ENCODE measurements around the gene TSPAN32. TPM values are rescaled to one million over a fixed set of nuclear protein-coding genes. Genes with fewer than 3 reads are reported as not detected.

The TSPAN32 gene
- total and polyA plus RNA-seq, 10 of the 15 experiments (the other 5 are each of a cell fraction or from before 2014, with no cell fraction given): 0.08 TPM; not detected in 9

GRCh38 chr11:2303627-2304505, 2.1 kb downstream of the TSPAN32 start:
- no peak overlapping the region for H3K4me3 ChIP-seq
- no peak for FAIRE-seq
- POLR2A ChIA-PET: no interaction called here

More at GRCh38 chr11:2303627-2304505, 2.1 kb downstream of the TSPAN32 start:
- Histone ChIP-seq H3K9me3 (replicated peaks; ENCODE audit: control insufficient read depth, insufficient read depth, low read length) (no peaks in the 10 kb centered on the region), H3K79me2 (ENCODE audit: control insufficient read depth, insufficient read depth, low read length) (no peaks in the 10 kb centered on the region), H3K27ac (ENCODE audit: control insufficient read depth, insufficient read depth) (no peak overlapping the region), H3K4me1 (ENCODE audit: control insufficient read depth, insufficient read depth, low read length) (no peaks in the 10 kb centered on the region), H2AFZ (ENCODE audit: control insufficient read depth, low read depth, low read length) (no peak overlapping the region), H4K20me1 (ENCODE audit: control insufficient read depth, insufficient read depth) (no peaks in the 10 kb centered on the region), H3K27me3 (replicated peaks in 1 of 2; ENCODE audit: control insufficient read depth in 2 of 2, insufficient read depth in 2 of 2, low read length in 1 of 2) (no peaks in the 10 kb centered on the region; a peak in 1 of 4 replicates), H3K36me3 (ENCODE audit: control insufficient read depth in 2 of 2, insufficient read depth in 2 of 2, low read length in 1 of 2) (no peaks in the 10 kb centered on the region), H3K4me2 (ENCODE audit: control insufficient read depth, insufficient read depth) (no peak overlapping the region), H3K9ac (ENCODE audit: control insufficient read depth, insufficient read depth, low read length) (no peak overlapping the region)
- WGBS (ENCODE audit: insufficient coverage, insufficient replicate concordance, low lambda C conversion rate, missing lambda C conversion rate): 9% methylated on average over 15 of the region's 15 CpGs
- no TSS peak for BruUV-seq (replicated peaks)
- ChIA-PET SMC1A (ENCODE audit: uncharacterized antibody, unreplicated experiment) (interaction anchor here (1.2 to 3.9 kb wide), 3 partner anchors 19 to 116 kb away, joined by 5 to 60 read pairs (median 16); partner anchors contain the start of gene TSSC4), RAD21 (ENCODE audit: unreplicated experiment) (interaction anchor here (1.1 to 7.3 kb wide), 7 partner anchors 77 to 584 kb away, joined by 3 to 187 read pairs (median 6); partner anchors contain the start of gene TSSC4), CTCF (interaction anchor here (0.6 to 11.0 kb wide), 9 partner anchors 55 to 229 kb away, joined by 3 to 271 read pairs (median 8); partner anchors contain the start of gene TSSC4)
- DNase-seq (ENCODE audit: low read depth, low spot score): no peak
- intact Hi-C loops (cut with micrococcal nuclease; ENCODE audit: unreplicated experiment): loop anchor here (2.0 kb wide), 1 partner anchor 227 kb away; no protein-coding TSS in a partner anchor
- in situ Hi-C loops (cut with MboI): no loop called here
- ATAC-seq: no peak
- TF ChIP-seq EED (IDR thresholded peaks at IDR 0.05; ENCODE audit: low read depth) (no peak), SREBF2 (IDR thresholded peaks at IDR 0.05; ENCODE audit: low read length) (no peak), SREBF1 (IDR thresholded peaks at IDR 0.05; ENCODE audit: low read length) (no peak), ZNF622 (IDR thresholded peaks at IDR 0.05) (no peak), CUX1 (IDR thresholded peaks at IDR 0.05; ENCODE audit: insufficient replicate concordance, low read depth, low read length) (no peak), NR2C1 (IDR thresholded peaks at IDR 0.05) (no peak), ZNF592 (IDR thresholded peaks at IDR 0.05) (no peak)

Data from GM12878 (cell line).